ENCODE data around the gene CD2. TPM values are rescaled to one million over a fixed set of nuclear protein-coding genes. Genes with fewer than 3 reads are reported as not detected.

CD2 gene
- total and polyA plus RNA-seq, 2 donors (not counting 3 experiments of a cell fraction or from before 2014, with no cell fraction given), result not detected

GRCh38 chr1:116751621-116752020 lies 2.6 kb upstream of the CD2 start:
- Histone ChIP-seq H3K79me2 (ENCODE audit: control insufficient read depth, insufficient read depth, low read length) (no peaks in the 10 kb centered on the region), H3K4me1 (ENCODE audit: control insufficient read depth, extremely low read depth, insufficient read depth, low read length) (no peaks in the 10 kb centered on the region), H3K4me2 (ENCODE audit: insufficient read depth, low read length) (no peak overlapping the region), H3K9ac (replicated peaks; ENCODE audit: extremely low read depth, insufficient read depth, low read length) (no peak overlapping the region), H3K9me3 (replicated peaks; ENCODE audit: control insufficient read depth, insufficient read depth, low read length) (no peaks in the 10 kb centered on the region), H4K20me1 (replicated peaks; ENCODE audit: control insufficient read depth, extremely low read depth, insufficient read depth, low read length) (no peaks in the 10 kb centered on the region), H3K4me3 (replicated peaks in 1 of 3; ENCODE audit: insufficient read depth in 1 of 3, low read depth in 1 of 3, low read length in 3 of 3) (no peak overlapping the region), H3K9me1 (replicated peaks; ENCODE audit: control insufficient read depth, extremely low read depth, insufficient read depth, low read length) (no peaks in the 10 kb centered on the region), H3K27me3 (ENCODE audit: control insufficient read depth in 2 of 2, insufficient read depth in 2 of 2, low read length in 2 of 2) (no peaks in the 10 kb centered on the region), H2AFZ (ENCODE audit: low read depth, low read length) (no peak overlapping the region), H3K27ac (ENCODE audit: insufficient read depth, low read depth, low read length) (no peak overlapping the region), H3K36me3 (ENCODE audit: control insufficient read depth in 2 of 2, extremely low read depth in 1 of 2, insufficient read depth in 2 of 2, low read length in 2 of 2) (no peaks in the 10 kb centered on the region)
- TF ChIP-seq POLR2AphosphoS5 (IDR thresholded peaks at IDR 0.05; ENCODE audit: insufficient read depth, low read depth, low read length) (no peak), GATA2 (IDR thresholded peaks at IDR 0.05; ENCODE audit: insufficient read depth, insufficient read length, low read depth, low read length) (no peak), JUN (IDR thresholded peaks at IDR 0.05; ENCODE audit: borderline replicate concordance, insufficient read depth, insufficient read length, low read depth) (no peak), MAX (IDR thresholded peaks at IDR 0.05; ENCODE audit: insufficient read depth, insufficient read length) (no peak), POLR2A (IDR thresholded peaks at IDR 0.05; ENCODE audit: low read depth, low read length) (no peak), EZH2 (IDR thresholded peaks at IDR 0.05; ENCODE audit: borderline replicate concordance, low read depth, low read length, severe bottlenecking) (no peak), CTCF (IDR thresholded peaks at IDR 0.05; ENCODE audit: extremely low read depth in 1 of 2, insufficient read depth in 1 of 2, low read depth in 1 of 2, low read length in 2 of 2) (no peak), MYC (IDR thresholded peaks at IDR 0.05; ENCODE audit: low read depth, low read length) (no peak), FOS (IDR thresholded peaks at IDR 0.05; ENCODE audit: borderline replicate concordance, insufficient read depth, low read length) (no peak)
- dilution Hi-C loops (cut with MboI; ENCODE audit: extremely low pct_ligation_motif_present, low sequenced_read_pairs), result no loop called here
- ChIA-PET POLR2A (no interaction called here), CTCF (interaction anchor here (1.1 to 2.2 kb wide), 2 partner anchors 13 to 14 kb away, joined by 5 to 6 read pairs; no protein-coding TSS in a partner anchor)
- intact Hi-C loops (cut with micrococcal nuclease), result no loop called here
- FAIRE-seq, result peak; percentile 35
- no TSS peak for BruUV-seq (replicated peaks)
- DNase-seq (ENCODE audit: low read depth, low spot score), result no peak
